ENCODE data around the gene PKD1.

Gene PKD1

GRCh38 chr16:2150418-2151187 lies 14.9 kb upstream of the PKD1 start:
- no peak for TF ChIP-seq CTCF (IDR thresholded peaks at IDR 0.05; ENCODE audit: insufficient read depth, low read depth, low read length, missing control alignments)
- H3K4me3 ChIP-seq (ENCODE audit: low read depth, low read length), result no peak overlapping the region
- peak; percentile 69 for DNase-seq (ENCODE audit: low read depth)

DNA sequence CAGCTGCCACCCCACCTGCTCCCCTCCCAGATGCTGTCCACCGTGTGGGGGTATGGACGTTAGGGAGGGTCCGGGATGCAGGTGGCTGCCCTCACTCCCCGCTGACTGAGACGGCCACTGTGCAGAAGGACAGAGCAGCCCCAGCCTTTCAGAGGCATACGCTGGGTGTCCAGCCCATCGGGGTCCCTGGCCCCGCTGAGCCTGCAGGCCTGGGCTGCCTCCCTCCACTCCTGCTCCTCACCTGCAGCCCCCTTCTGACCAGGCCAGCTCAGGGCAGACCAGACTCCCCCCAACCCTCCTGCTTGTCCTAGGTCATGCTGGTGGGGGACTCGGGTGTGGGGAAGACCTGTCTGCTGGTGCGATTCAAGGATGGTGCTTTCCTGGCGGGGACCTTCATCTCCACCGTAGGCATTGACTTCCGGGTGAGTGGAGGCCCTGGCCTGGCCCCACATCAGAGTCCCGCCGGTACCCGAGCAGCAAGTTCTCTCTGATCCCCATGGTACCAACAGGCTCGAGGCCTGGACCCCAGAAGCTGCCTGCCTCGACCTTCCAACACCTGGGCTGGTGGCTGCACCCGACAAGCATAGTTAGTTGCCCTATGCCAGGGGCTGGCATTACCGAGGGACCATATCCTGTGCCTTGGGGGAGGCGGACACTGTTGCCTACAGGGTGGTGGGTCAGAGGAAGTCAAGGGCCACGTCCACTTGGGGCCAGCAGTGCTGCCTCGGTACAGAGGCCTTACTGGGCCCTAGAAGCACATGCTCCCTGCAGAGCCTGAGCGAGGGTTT lies 14.1 kb upstream of the PKD1 start:
- TF ChIP-seq CTCF (IDR thresholded peaks at IDR 0.05; ENCODE audit: insufficient read depth, low read depth, low read length, missing control alignments), result no peak
- DNase-seq (ENCODE audit: low read depth), result peak; percentile 63
- no peak overlapping the region for H3K4me3 ChIP-seq (ENCODE audit: low read depth, low read length)

DNA sequence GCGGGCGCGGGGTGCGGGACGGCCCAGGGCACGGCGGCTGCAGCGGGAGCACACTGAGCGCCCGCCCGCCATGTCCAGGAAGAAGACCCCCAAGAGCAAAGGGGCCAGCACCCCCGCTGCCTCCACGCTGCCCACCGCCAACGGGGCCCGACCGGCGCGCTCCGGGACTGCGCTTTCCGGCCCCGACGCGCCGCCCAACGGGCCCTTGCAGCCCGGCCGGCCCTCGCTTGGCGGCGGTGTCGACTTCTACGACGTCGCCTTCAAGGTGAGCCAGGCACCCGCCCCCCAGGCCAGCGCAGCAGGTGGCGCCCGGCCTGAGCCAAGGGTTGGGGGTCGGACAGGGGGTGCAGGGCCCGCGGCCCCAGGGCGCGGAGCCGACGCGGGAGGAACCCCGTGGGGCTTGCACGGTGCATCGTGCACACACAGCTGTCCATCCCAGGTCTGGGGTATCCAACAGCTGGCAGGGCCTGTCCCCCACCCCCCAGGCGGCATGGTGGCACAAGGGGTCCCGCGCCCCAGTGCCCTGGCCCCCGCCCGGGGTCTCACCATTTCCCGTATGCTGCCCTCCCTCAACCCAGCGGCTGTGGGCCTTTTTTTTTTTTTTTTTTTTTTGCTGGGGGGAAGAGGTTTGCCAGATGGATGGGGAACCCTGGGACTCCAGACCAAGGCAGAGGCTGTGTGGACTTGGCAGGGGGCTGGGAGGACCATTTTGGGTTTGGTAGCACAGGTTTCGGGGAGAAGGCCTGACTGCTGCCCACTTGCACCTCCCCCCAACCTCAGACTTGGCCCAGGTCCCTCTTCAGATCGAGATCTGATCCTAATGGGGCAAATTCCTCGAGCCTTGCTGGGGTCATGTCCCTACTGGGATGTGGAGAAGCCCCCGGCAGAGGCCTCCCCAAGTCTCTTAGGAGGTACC lies 13.3 kb upstream of the PKD1 start:
- peak; percentile 45 for DNase-seq (ENCODE audit: low read depth)
- TF ChIP-seq CTCF (IDR thresholded peaks at IDR 0.05; ENCODE audit: insufficient read depth, low read depth, low read length, missing control alignments), result no peak
- H3K4me3 ChIP-seq (ENCODE audit: low read depth, low read length), result peak overlapping the region; percentile 32

GRCh38 chr16:2147981-2148671 lies 12.4 kb upstream of the PKD1 start, which contains the start of gene RAB26:
Gene RAB26, plus strand, starts transcription at chr16:2148625. Its CDS starts 159 bp downstream, at chr16:2148784.
- DNase-seq (ENCODE audit: low read depth), result peak; percentile 44
- no peak for TF ChIP-seq CTCF (IDR thresholded peaks at IDR 0.05; ENCODE audit: insufficient read depth, low read depth, low read length, missing control alignments)
- peak within 1 kb of the TSS; percentile 32 for H3K4me3 ChIP-seq (ENCODE audit: low read depth, low read length)

DNA sequence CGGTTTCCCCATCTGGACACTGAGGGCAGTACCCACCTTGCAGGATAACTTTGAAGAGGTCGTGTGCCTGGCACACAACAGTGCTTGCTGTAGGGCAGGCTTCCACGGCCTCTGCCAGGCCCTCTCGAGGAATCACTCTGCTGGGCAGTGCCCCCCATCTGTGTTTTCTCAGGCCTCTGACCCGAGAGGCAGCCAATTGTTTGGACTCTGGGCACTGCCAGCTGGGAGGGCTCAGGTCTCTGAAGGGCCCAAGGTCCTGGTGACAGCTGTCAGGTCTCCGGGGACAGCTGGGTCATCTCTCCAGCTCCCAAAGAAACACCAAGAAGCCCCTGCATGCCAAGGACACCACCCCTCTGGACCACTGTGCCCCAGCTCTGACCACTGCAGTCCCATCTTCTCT lies 11.7 kb upstream of the PKD1 start:
- no peak for DNase-seq (ENCODE audit: low read depth)
- H3K4me3 ChIP-seq (ENCODE audit: low read depth, low read length), result no peak overlapping the region
- no peak for TF ChIP-seq CTCF (IDR thresholded peaks at IDR 0.05; ENCODE audit: insufficient read depth, low read depth, low read length, missing control alignments)

DNA sequence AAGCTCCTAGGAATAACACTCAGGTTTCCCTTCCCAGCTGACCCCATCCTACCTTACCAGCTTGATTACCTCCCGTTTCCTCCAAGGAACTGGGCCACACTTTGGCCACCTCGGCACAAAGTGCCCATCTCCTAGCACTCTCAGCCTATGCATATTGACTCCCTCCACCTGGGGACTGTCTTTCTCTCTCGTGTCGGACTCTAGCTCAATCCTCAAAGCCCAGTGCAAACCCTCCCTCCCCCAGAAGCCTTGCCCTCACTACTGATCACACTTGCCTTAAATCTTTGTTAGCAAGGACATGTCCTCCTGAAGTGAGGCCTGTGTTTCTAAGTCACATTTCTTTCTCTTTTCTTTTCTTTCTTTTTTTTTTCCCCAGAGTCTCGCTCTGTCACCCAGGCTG lies 10.1 kb upstream of the PKD1 start:
- no peak for TF ChIP-seq CTCF (IDR thresholded peaks at IDR 0.05; ENCODE audit: insufficient read depth, low read depth, low read length, missing control alignments)
- DNase-seq (ENCODE audit: low read depth), result no peak
- H3K4me3 ChIP-seq (ENCODE audit: low read depth, low read length), result no peak overlapping the region
